ENCODE data around the gene ZNF521. TPM values are rescaled to one million over a fixed set of nuclear protein-coding genes. Genes with fewer than 3 reads are reported as not detected.
"Not testable (repeated sequence)": the region's sequence is repeated elsewhere in the genome, so short reads cannot be mapped to it uniquely, and the experiment has no call there.

ZNF521 gene
- total RNA-seq, 4 donors from 2014 or later: 28.2 to 67.3 (median 53.1) TPM

DNA sequence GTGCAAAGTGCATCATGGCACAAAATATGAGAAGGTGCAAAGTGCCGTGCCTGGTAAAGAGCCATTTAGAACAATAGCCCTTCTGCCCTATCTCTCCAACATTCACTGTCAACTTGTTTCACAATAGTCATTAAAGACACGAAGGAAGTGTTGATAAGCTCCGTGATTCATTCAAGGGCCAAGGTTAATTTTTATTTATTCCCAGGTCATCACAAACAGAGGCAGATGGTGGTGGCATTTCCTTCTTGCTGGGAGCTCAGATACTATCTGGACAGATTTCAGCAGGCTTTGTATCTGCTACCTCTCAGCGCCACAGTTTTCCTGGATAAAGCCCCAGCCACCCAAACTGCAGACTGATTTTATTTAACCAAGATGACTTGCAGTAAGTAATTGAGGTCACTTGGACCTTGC, 309.3 kb downstream of the ZNF521 start:
- no peak for DNase-seq
- Histone ChIP-seq H3K27ac (no peak overlapping the region), H3K4me1 (no peaks in the 10 kb centered on the region), H3K27me3 (no peaks in the 10 kb centered on the region), H3K9me3 (no peaks in the 10 kb centered on the region), H3K36me3 (no peaks in the 10 kb centered on the region), H3K4me3 (replicated peaks in 1 of 3) (no peak overlapping the region)
- intact Hi-C loops (cut with DNase I): no loop called here
- TF ChIP-seq CTCF (IDR thresholded peaks at IDR 0.05) (no peak), POLR2A (IDR thresholded peaks at IDR 0.05) (no peak)
- 53 to 60% methylated on average over 4 of the region's 4 CpGs for WGBS, 2 donors

GRCh38 chr18:25039781-25040180, 312.2 kb downstream of the ZNF521 start:
- Histone ChIP-seq H3K9me3 (no peaks in the 10 kb centered on the region), H3K36me3 (no peaks in the 10 kb centered on the region), H3K27me3 (no peaks in the 10 kb centered on the region), H3K4me3 (replicated peaks in 1 of 3) (no peak overlapping the region), H3K4me1 (no peaks in the 10 kb centered on the region), H3K27ac (no peak overlapping the region)
- 80 to 86% methylated on average over 3 of the region's 3 CpGs for WGBS, 2 donors
- TF ChIP-seq POLR2A (IDR thresholded peaks at IDR 0.05) (no peak), CTCF (IDR thresholded peaks at IDR 0.05) (no peak)
- DNase-seq: no peak
- intact Hi-C loops (cut with DNase I): no loop called here

- DNase-seq: no peak
- no peaks in the 10 kb centered on the region for H3K27me3 ChIP-seq
Observed at GRCh38 chr18:25038261-25038660, 313.7 kb downstream of the ZNF521 start.

DNA sequence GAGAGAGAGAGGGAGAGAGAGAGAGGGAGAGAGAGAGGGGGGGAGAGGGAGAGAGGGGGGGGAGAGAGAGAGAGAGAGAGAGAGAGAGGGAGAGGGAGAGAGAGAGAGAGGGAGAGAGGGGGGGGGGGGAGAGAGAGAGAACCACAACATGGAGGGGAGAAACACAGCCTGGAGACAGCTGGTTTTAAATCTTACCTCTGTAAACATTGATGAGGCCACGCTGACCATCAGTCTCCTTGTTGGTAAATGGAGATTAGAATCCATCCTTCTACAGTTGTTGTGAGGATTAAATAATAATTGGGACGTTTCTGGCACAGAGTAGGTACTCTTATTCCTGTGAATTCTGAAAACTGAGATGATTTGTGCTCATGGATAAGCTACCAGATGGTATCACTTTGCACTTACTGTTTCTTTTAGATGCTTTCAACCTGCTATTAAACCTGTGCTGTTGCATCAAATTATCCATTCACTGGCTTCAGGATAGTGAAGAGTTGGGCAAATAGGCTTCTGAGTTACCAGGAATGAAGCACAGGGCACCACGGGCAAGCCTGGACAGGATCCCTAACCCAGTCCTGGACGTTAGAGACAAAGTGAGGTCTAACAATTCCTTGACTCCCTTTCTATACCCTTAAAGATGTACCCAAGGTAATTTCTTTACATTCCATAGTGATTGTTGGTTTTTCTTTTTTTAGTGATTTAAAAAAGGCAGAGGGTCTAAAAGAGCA, 318.1 kb downstream of the ZNF521 start:
- Histone ChIP-seq H3K4me1 (no peaks in the 10 kb centered on the region), H3K9me3 (no peaks in the 10 kb centered on the region), H3K4me3 (replicated peaks in 1 of 3) (no peak overlapping the region), H3K27me3 (no peaks in the 10 kb centered on the region), H3K36me3 (no peaks in the 10 kb centered on the region), H3K27ac (no peak overlapping the region)
- no peak for TF ChIP-seq POLR2A (IDR thresholded peaks at IDR 0.05)
- no peak for TF ChIP-seq CTCF (IDR thresholded peaks at IDR 0.05)
- no peak for DNase-seq
- intact Hi-C loops (cut with DNase I): no loop called here
- WGBS, 2 donors: 69 to 80% methylated on average over 4 of the region's 4 CpGs

More at GRCh38 chr18:25038261-25038660, 313.7 kb downstream of the ZNF521 start:
- Histone ChIP-seq H3K4me3 (replicated peaks in 1 of 3) (no peak overlapping the region), H3K27ac (no peak overlapping the region), H3K9me3 (no peaks in the 10 kb centered on the region), H3K36me3 (no peaks in the 10 kb centered on the region), H3K4me1 (no peaks in the 10 kb centered on the region)
- TF ChIP-seq CTCF (IDR thresholded peaks at IDR 0.05) (no peak), POLR2A (IDR thresholded peaks at IDR 0.05) (no peak)
- intact Hi-C loops (cut with DNase I): no loop called here
- 96% methylated on average over 8 of the region's 8 CpGs for WGBS, 2 donors

DNA sequence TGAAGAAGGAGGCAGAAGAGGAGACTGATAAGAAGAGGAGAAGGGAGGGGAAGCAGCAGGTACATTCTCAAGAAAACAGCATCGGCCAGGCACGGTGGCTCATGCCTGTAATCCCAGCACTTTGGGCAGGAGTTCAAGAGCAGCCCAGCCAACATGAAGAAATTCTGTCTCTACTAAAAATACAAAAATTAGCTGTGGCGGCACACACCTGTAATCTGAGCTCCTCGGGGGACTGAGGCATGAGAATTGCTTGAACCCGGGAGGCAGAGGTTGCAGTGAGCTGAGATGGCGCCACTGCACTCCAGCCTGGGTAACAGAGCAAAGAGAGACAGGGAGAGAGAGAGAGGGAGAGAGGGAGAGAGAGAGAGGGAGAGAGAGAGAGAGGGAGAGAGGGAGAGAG, 318.8 kb downstream of the ZNF521 start:
- H3K27ac ChIP-seq; H3K27me3 ChIP-seq; intact Hi-C loops (cut with DNase I); H3K4me1 ChIP-seq; H3K9me3 ChIP-seq; H3K36me3 ChIP-seq; H3K4me3 ChIP-seq (replicated peaks in 1 of 3): not testable (repeated sequence)
- WGBS, 2 donors: 24 to 27% methylated on average over 6 of the region's 6 CpGs
- DNase-seq: peak in 1 of 2 donors; percentile 9

All from thyroid gland (tissue), 4 donors.